HepG2 (cell line): ENCODE data around the gene HUNK. TPM values are rescaled to one million over a fixed set of nuclear protein-coding genes. Genes with fewer than 3 reads are reported as not detected.

Experiments used
- ASH2L ChIP-seq: fragments of 300-600, 200-600 bp; sonication (generic); IDR thresholded peaks from 2 replicates; pipeline ENCODE4 v1.7.0; 2017; ENCODE audit warnings: low read depth, mild to moderate bottlenecking, moderate library complexity, mixed read lengths, low read length; ENCODE audit not compliant: insufficient read length
- DNMT3B ChIP-seq: conservative IDR thresholded peaks from 2 replicates; pipeline ENCODE4 v1.6.1; 2016; ENCODE audit warnings: missing biosample characterization, control low read depth
- FUBP1 ChIP-seq: sonication (generic); formaldehyde crosslinking; IDR thresholded peaks from 2 replicates; pipeline ENCODE4 v1.5.1; 2020; ENCODE audit warnings: missing genetic modification reagents, mild to moderate bottlenecking, borderline replicate concordance
- NFYC ChIP-seq: IDR thresholded peaks from 2 replicates; pipeline ENCODE4 v1.6.1; 2016; ENCODE audit warnings: missing genetic modification reagents, missing compliant biosample characterization
- RELA ChIP-seq: sonication (generic); formaldehyde crosslinking; IDR thresholded peaks from 2 replicates; pipeline ENCODE4 v1.4.0; 2020; ENCODE audit warnings: missing genetic modification reagents
- RORA ChIP-seq: sonication (generic); formaldehyde crosslinking; IDR thresholded peaks from 2 replicates; pipeline ENCODE4 v1.5.0; 2020; ENCODE audit warnings: mild to moderate bottlenecking, missing genetic modification reagents, moderate library complexity
- SOX13 ChIP-seq, 3 experiments: fragments of 450-650 bp in 1 of 3; sonication (generic) in 1 of 3; formaldehyde crosslinking in 1 of 3; IDR thresholded peaks in 2 of 3; conservative IDR thresholded peaks in 1 of 3; 2 replicates each; pipeline versions ENCODE4 v1.5.0 to v1.6.1; 2016 to 2020; ENCODE audit warnings: antibody characterized with exemption in 1 of 3, mild to moderate bottlenecking in 1 of 3, missing compliant biosample characterization in 1 of 3, missing genetic modification reagents in 1 of 3, moderate library complexity in 1 of 3
- SOX5 ChIP-seq: IDR thresholded peaks from 2 replicates; pipeline ENCODE4 v1.6.1; 2016; ENCODE audit warnings: borderline replicate concordance
- ZGPAT ChIP-seq: IDR thresholded peaks from 2 replicates; pipeline ENCODE4 v1.6.1; 2016; ENCODE audit warnings: mild to moderate bottlenecking
- ZNF205 ChIP-seq: IDR thresholded peaks from 2 replicates; pipeline ENCODE4 v1.6.1; 2018; ENCODE audit warnings: missing biosample characterization, missing genetic modification reagents
- ZNF674 ChIP-seq: sonication (generic); formaldehyde crosslinking; IDR thresholded peaks from 2 replicates; pipeline ENCODE4 v1.5.0; 2020; ENCODE audit warnings: low read depth, mild to moderate bottlenecking, missing genetic modification reagents
- polyA plus RNA-seq, 8 experiments: library from polyadenylated mRNA; depleted of rRNA in 3 of 8; stranded (reverse) in 7 of 8; unstranded in 1 of 8; fragments of >200 nt; fragmentation: Illumina TruSeq in 4 of 8; extraction: Trizol in 4 of 8; gene quantifications; 2 replicates each; pipeline versions ENCODE4 v1.2.1 to v1.2.3, GENCODE V29; 2011 to 2016; ENCODE audit warnings: low read depth in 4 of 8, missing spikeins in 1 of 8, mixed read lengths in 1 of 8; ENCODE audit not compliant: insufficient read depth in 1 of 8
- total RNA-seq, 5 experiments: library from RNA; depleted of rRNA; stranded (reverse); fragments of >200 nt; fragmentation: Illumina TruSeq; extraction: Trizol; gene quantifications; 2 replicates each; pipeline ENCODE4 v1.2.3, GENCODE V29; 2016; ENCODE audit warnings: low read depth in 1 of 5
- TF ChIP-seq, protein P1 (sequence below): sonication (generic); formaldehyde crosslinking; IDR thresholded peaks from 2 replicates; pipeline ENCODE4 v1.5.1; 2020; ENCODE audit warnings: mild to moderate bottlenecking, moderate library complexity, missing genetic modification reagents
- TF ChIP-seq, protein P2 (sequence below): sonication (generic); formaldehyde crosslinking; IDR thresholded peaks from 2 replicates; pipeline ENCODE4 v1.4.0; 2020; ENCODE audit warnings: missing genetic modification reagents
- TF ChIP-seq, protein P3 (sequence below), 2 experiments: fragments of 450-650 bp in 1 of 2; sonication (generic) in 1 of 2; formaldehyde crosslinking; IDR thresholded peaks; 2 replicates each; pipeline versions ENCODE4 v1.5.0 to v1.8.0; 2020 to 2022; ENCODE audit warnings: mild to moderate bottlenecking in 1 of 2, missing genetic modification reagents in 1 of 2
- TF ChIP-seq, protein P4 (sequence below): IDR thresholded peaks from 2 replicates; pipeline ENCODE4 v1.6.1; 2016; ENCODE audit warnings: low read depth
- TF ChIP-seq, protein P5 (sequence below): IDR thresholded peaks from 2 replicates; pipeline ENCODE4 v1.6.1; 2018; ENCODE audit warnings: missing genetic modification reagents, mild to moderate bottlenecking, missing compliant biosample characterization

The HUNK gene
- total and polyA plus RNA-seq, 2 of the 13 experiments (the other 11 are each of a cell fraction or from before 2014, with no cell fraction given) = 1.8 to 1.9 TPM

DNA sequence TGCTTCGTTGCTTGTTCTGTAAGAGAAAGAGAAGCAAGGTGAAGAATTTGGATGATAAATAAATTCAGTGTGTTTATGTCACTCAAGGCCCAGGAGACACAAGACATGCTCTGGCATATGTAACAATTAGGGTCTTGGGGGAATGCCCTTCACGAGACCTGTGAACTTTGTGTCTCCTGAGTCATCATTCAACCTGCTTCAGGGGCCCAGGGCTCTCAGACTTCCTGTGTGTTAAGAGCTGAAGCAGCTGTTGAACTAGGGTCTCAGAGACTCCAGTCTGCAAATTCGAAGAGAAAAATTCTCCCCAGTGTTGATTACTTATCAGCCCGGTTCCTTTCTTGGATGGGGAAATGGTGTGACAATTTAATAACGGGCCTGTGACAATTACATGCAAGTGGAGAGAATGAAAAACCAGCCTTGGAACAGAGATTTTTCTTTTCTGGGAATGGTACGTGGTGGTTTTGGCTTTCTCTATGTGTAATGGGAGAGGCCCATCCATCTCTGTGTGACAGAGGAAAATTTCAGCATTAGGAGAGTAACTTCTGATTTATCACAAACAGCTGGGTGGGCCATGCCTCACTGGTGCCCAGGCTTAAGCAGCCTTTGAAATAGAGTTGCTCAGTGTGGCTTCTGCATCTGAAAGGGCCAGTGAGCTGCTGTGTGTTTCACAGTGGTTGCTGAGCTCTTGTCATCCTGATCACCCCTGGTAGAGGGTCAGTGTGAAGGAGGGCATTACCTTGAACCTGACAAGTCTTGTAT lies 22.4 kb downstream of the HUNK start (continued):
- TF ChIP-seq, protein P1, sequence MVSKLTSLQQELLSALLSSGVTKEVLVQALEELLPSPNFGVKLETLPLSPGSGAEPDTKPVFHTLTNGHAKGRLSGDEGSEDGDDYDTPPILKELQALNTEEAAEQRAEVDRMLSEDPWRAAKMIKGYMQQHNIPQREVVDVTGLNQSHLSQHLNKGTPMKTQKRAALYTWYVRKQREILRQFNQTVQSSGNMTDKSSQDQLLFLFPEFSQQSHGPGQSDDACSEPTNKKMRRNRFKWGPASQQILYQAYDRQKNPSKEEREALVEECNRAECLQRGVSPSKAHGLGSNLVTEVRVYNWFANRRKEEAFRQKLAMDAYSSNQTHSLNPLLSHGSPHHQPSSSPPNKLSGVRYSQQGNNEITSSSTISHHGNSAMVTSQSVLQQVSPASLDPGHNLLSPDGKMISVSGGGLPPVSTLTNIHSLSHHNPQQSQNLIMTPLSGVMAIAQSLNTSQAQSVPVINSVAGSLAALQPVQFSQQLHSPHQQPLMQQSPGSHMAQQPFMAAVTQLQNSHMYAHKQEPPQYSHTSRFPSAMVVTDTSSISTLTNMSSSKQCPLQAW (CRISPR knock-in tag) = no peak
- TF ChIP-seq ASH2L (peak; percentile 28), ZNF205 (no peak), FUBP1 (CRISPR knock-in tag) (no peak), RELA (no peak), SOX13 (IDR thresholded peaks at IDR 0.05) (no peak), SOX13 (CRISPR knock-in tag; conservative IDR thresholded peaks at IDR 0.05 in 1 of 2, IDR thresholded peaks at IDR 0.05 in 1 of 2) (peak in 1 of 2 experiments; percentile 38; a peak in 1 of 4 replicates), RORA (CRISPR knock-in tag) (no peak), SOX5 (CRISPR knock-in tag) (peak; percentile 43; the same call in 1 of the 2 replicates), ZGPAT (CRISPR knock-in tag) (0 out of 2 replicates have a peak, but pooled peaks have one; percentile 30), DNMT3B (CRISPR knock-in tag) (no peak), NFYC (CRISPR knock-in tag) (no peak), ZNF674 (CRISPR knock-in tag) (no peak)
- TF ChIP-seq, protein P2, sequence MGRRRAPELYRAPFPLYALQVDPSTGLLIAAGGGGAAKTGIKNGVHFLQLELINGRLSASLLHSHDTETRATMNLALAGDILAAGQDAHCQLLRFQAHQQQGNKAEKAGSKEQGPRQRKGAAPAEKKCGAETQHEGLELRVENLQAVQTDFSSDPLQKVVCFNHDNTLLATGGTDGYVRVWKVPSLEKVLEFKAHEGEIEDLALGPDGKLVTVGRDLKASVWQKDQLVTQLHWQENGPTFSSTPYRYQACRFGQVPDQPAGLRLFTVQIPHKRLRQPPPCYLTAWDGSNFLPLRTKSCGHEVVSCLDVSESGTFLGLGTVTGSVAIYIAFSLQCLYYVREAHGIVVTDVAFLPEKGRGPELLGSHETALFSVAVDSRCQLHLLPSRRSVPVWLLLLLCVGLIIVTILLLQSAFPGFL (CRISPR knock-in tag) = no peak
- TF ChIP-seq, protein P3, sequence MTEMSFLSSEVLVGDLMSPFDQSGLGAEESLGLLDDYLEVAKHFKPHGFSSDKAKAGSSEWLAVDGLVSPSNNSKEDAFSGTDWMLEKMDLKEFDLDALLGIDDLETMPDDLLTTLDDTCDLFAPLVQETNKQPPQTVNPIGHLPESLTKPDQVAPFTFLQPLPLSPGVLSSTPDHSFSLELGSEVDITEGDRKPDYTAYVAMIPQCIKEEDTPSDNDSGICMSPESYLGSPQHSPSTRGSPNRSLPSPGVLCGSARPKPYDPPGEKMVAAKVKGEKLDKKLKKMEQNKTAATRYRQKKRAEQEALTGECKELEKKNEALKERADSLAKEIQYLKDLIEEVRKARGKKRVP (CRISPR knock-in tag; IDR thresholded peaks at IDR 0.05) = no peak
- TF ChIP-seq, protein P4, sequence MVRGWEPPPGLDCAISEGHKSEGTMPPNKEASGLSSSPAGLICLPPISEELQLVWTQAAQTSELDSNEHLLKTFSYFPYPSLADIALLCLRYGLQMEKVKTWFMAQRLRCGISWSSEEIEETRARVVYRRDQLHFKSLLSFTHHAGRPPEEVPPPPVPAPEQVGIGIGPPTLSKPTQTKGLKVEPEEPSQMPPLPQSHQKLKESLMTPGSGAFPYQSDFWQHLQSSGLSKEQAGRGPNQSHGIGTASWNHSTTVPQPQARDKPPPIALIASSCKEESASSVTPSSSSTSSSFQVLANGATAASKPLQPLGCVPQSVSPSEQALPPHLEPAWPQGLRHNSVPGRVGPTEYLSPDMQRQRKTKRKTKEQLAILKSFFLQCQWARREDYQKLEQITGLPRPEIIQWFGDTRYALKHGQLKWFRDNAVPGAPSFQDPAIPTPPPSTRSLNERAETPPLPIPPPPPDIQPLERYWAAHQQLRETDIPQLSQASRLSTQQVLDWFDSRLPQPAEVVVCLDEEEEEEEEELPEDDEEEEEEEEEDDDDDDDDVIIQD = no peak
- TF ChIP-seq, protein P5, sequence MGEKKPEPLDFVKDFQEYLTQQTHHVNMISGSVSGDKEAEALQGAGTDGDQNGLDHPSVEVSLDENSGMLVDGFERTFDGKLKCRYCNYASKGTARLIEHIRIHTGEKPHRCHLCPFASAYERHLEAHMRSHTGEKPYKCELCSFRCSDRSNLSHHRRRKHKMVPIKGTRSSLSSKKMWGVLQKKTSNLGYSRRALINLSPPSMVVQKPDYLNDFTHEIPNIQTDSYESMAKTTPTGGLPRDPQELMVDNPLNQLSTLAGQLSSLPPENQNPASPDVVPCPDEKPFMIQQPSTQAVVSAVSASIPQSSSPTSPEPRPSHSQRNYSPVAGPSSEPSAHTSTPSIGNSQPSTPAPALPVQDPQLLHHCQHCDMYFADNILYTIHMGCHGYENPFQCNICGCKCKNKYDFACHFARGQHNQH (CRISPR knock-in tag) = 0 out of 2 replicates have a peak, but pooled peaks have one; percentile 21
